ENCODE results near the gene SPNS2. TPM values are rescaled to one million over a fixed set of nuclear protein-coding genes. Genes with fewer than 3 reads are reported as not detected.

Gene SPNS2
- total RNA-seq, 1 donor from 2014 or later: 12.4 TPM

DNA sequence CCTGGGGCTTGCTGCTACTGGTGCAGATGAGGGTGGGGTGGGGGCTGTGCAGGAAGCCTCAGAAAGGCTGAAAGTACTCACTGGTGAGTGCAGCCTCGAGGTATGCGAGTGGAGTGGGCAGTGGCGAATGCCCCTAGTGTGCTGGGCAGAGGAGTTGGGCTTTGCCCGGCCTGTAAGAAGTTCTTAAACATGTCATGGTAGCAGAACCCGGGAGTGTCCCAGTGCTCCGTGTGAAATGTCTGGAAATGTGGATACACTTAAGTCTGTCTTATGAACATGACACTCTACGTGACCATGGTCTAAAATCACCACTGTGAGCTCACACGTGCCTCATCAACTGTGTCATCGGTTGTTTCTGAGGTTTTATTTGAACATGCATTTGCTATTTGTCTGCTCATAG, 87.4 kb downstream of the SPNS2 start:
- ATAC-seq: no peak
- intact Hi-C loops (cut with DNase I): loop anchor here (5.0 kb wide), 1 partner anchor 36 kb away; no protein-coding TSS in a partner anchor
- DNase-seq (ENCODE audit: missing footprints): no peak

DNA sequence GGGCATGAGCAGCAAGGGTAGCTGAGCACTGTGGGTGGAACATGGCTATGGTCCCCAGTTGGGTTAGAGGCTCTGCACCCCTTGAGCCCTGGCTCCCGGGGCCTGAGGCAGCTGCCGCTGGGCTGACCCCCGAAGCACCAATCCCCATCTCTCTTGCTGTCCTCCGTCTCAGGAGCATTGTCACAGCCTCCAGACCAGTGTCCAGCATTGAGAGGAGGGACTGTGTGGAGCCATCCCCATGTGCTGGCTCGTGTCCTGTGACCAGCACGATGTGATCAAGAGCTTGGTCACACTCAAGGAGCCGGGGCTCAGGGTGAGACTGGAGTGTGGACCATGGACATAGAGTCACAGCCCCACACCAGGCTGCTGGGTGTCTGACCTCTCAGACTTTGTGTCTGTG, 88.5 kb downstream of the SPNS2 start:
- DNase-seq (ENCODE audit: missing footprints) (no peak), ATAC-seq (no peak)
- intact Hi-C loops (cut with DNase I): loop anchor here (5.0 kb wide), 1 partner anchor 35 kb away; no protein-coding TSS in a partner anchor

DNA sequence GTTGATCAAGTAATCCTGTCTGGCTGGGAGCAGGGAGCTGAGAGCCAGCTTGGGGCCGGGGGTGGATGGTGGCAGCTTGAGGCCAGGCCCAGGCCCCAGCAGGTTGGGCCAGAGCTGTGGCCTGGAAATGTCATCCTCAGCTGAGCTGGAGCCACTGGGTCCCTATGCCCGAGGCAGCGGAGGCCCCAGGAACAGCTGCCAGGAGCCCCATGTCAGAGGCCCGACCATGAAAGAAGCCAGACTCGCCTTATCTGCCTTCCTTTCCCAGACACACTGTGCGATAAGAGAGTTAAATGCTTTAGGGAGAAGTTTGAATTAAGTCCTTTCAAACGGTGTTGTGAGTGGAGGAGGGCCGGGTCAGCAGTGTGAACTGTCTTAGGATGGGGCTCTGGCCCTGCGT, 89.1 kb downstream of the SPNS2 start:
- DNase-seq (ENCODE audit: missing footprints) (no peak), ATAC-seq (peak; percentile 46)
- intact Hi-C loops (cut with DNase I): loop anchor here (5.0 kb wide), 1 partner anchor 34 kb away; no protein-coding TSS in a partner anchor

DNA sequence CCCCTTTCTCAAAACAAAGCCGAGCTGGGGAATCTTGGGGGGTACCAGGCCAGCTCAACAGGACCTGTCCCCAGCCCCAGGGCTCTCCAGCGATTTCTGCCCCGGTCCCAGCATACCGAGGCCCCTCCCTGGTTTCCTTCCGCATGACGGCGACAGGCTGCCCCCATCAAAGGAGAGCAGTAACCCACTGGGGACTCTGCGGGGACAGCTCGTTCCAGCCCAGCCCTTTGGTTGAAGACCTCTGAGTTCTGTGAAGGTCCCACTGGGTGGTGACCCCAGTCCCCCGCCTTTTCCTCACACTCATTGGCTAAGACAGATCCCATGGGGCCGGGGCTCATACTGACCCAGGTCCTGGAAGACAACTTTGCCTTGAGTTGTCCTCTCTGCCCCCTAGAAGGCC, 89.7 kb downstream of the SPNS2 start:
- intact Hi-C loops (cut with DNase I): loop anchor here (5.0 kb wide), 1 partner anchor 34 kb away; no protein-coding TSS in a partner anchor
- peak; percentile 4 for ATAC-seq

More for the DNA sequence above, 89.7 kb downstream of the SPNS2 start:
- no peak for DNase-seq (ENCODE audit: missing footprints)

Other genes starting within 250 kb of the SPNS2 start
- gene ANKFY1, start 234.9 kb upstream of the SPNS2 start, total RNA-seq: 23.3 TPM
- 106 TPM for gene UBE2G1, start 132.2 kb upstream of the SPNS2 start, total RNA-seq
- 0.35 TPM for gene SPNS3, start 64.9 kb upstream of the SPNS2 start, total RNA-seq
- 19.2 TPM for gene MYBBP1A, start 56.5 kb downstream of the SPNS2 start, total RNA-seq
- gene GGT6, start 61.7 kb downstream of the SPNS2 start, total RNA-seq: 0.14 TPM
- gene SMTNL2, start 85.6 kb downstream of the SPNS2 start, total RNA-seq: 48.6 TPM
- gene ALOX15, start 142.8 kb downstream of the SPNS2 start, total RNA-seq: 0.19 TPM
- 34.4 TPM for gene PELP1, start 205.3 kb downstream of the SPNS2 start, total RNA-seq
- gene ARRB2, start 211.8 kb downstream of the SPNS2 start, total RNA-seq: 28.3 TPM
- 17.2 TPM for gene MED11, start 232.5 kb downstream of the SPNS2 start, total RNA-seq
- 0.11 TPM for gene ZMYND15, start 241.0 kb downstream of the SPNS2 start, total RNA-seq
- 3.9 TPM for gene CXCL16, start 241.0 kb downstream of the SPNS2 start, total RNA-seq

Data from Right ventricle myocardium inferior (tissue), 1 donor.